Upper lobe of right lung (tissue), 1 donor: Measurements from ENCODE around the gene TM4SF20. TPM values are rescaled to one million over a fixed set of nuclear protein-coding genes. Genes with fewer than 3 reads are reported as not detected.

Source experiments
- ATAC-seq: fragments of 200-7000 bp; cut with Tn5 transposase; one replicate; pipeline ENCODE4 v1.9.1; 2020; ENCODE audit warnings: mild to moderate bottlenecking, moderate library complexity
- DNase-seq: peaks from one replicate; pipeline ENCODE4 v3.0.0-alpha.2; 2020
- H3K27ac ChIP-seq: fragments of 200-600 bp; one replicate; pipeline ENCODE4 v1.8.0; 2022
- H3K27me3 ChIP-seq: fragments of 200-600 bp; one replicate; pipeline ENCODE4 v1.8.0; 2022; ENCODE audit warnings: mild to moderate bottlenecking
- H3K36me3 ChIP-seq: fragments of 200-600 bp; one replicate; pipeline ENCODE4 v1.8.0; 2022
- H3K4me1 ChIP-seq: fragments of 200-600 bp; one replicate; pipeline ENCODE4 v1.8.0; 2022
- H3K4me3 ChIP-seq: fragments of 200-600 bp; one replicate; pipeline ENCODE4 v1.8.0; 2022; ENCODE audit warnings: mild to moderate bottlenecking
- H3K9me3 ChIP-seq: fragments of 200-600 bp; one replicate; pipeline ENCODE4 v1.8.0; 2022
- intact Hi-C: fragments of 100-400 bp; cut with DNase I; formaldehyde crosslinking; loops from one replicate; pipeline ENCODE4 v1.11.0; 2022
- total RNA-seq: library from RNA; stranded (reverse); fragmentation: NEBNext Ultra II Directional; extraction: Animal tissue kit (Norgen Biotek cat#: 25700); gene quantifications from one replicate; pipeline ENCODE4 v1.2.1, GENCODE V29; 2021
- TF ChIP-seq, protein P1 (sequence below): fragments of 200-600 bp; IDR thresholded peaks from one replicate; pipeline ENCODE4 v1.8.0; 2022; ENCODE audit warnings: antibody characterized with exemption
- donor health status: DM: no; HTN: yes; CAD: no; lungs with severe emphysema.

Gene TM4SF20
- total RNA-seq, 1 donor from 2014 or later: not detected

DNA sequence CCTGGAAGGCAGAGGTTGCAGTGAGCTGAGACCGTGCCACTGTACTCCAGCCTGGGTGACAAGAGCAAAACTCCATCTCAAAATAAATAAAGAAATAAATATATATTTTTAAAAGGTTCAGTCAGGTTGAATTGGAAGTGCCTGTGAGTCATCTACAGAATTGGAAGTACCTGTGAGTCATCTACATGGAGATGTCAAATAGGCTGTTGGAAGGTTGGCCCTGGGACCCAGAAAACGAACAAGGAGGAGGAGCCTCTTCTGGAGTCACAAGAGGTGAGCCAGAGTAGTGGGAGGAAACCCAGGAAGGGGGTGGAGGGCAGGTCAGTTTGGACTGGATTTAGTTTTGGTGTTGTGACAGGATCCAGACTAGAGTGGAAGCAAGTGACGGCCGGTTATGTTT lies 23.9 kb upstream of the TM4SF20 start:
- no peak for ATAC-seq

DNA sequence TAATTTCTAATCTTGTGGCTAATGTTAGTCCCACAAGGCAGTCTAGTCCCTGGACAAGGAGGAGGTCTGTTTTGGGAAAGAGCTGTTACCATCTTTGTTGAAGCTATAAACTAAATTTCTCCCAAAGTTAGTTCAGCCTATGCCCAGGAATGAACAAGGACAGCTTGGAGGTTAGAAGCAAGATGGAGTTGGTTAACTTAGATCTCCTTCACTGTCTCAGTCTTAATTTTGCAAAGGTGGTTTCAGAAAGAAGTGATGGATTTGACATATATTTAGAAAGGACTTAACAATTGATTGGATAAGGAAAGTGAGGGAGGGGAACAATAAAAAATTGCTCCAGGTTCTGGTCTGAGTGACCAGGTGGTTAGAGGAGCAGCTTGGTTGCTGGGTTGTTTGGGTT lies 23.2 kb upstream of the TM4SF20 start:
- Histone ChIP-seq H3K4me3 (no peak overlapping the region), H3K9me3 (no peaks in the 10 kb centered on the region), H3K4me1 (peaks cover 11% of the 10 kb centered on the region), H3K36me3 (no peaks in the 10 kb centered on the region), H3K27me3 (no peaks in the 10 kb centered on the region), H3K27ac (no peak overlapping the region)
- intact Hi-C loops: no loop called here
- DNase-seq (no peak), ATAC-seq (no peak)
- TF ChIP-seq, protein P1, sequence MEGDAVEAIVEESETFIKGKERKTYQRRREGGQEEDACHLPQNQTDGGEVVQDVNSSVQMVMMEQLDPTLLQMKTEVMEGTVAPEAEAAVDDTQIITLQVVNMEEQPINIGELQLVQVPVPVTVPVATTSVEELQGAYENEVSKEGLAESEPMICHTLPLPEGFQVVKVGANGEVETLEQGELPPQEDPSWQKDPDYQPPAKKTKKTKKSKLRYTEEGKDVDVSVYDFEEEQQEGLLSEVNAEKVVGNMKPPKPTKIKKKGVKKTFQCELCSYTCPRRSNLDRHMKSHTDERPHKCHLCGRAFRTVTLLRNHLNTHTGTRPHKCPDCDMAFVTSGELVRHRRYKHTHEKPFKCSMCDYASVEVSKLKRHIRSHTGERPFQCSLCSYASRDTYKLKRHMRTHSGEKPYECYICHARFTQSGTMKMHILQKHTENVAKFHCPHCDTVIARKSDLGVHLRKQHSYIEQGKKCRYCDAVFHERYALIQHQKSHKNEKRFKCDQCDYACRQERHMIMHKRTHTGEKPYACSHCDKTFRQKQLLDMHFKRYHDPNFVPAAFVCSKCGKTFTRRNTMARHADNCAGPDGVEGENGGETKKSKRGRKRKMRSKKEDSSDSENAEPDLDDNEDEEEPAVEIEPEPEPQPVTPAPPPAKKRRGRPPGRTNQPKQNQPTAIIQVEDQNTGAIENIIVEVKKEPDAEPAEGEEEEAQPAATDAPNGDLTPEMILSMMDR: no peak

More for the DNA sequence above, 23.9 kb upstream of the TM4SF20 start:
- Histone ChIP-seq H3K4me3 (no peak overlapping the region), H3K4me1 (peaks cover 12% of the 10 kb centered on the region), H3K36me3 (no peaks in the 10 kb centered on the region), H3K9me3 (no peaks in the 10 kb centered on the region), H3K27me3 (no peaks in the 10 kb centered on the region), H3K27ac (no peak overlapping the region)
- intact Hi-C loops: no loop called here
- DNase-seq: no peak
- TF ChIP-seq, protein P1: no peak

DNA sequence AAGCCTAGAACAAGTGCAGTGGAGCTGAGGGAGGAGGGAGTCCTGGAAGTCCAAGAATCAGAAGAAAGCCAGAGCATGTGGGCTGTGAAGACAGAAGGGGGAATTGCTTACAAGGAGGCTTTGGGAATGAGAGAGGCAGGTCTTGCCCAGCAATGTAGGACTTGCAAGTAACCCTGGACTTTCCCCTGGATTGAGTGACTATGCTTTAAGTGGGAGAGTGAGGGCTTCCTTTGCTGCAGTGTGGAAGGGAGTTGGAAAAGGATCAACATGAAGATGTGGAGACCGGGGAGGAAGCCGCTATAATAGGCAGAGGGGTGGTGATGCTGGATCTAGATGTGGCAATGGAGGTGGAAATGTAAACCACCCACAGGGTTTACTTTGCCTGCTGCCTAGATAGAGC lies 22.4 kb upstream of the TM4SF20 start:
- Histone ChIP-seq H3K36me3 (no peaks in the 10 kb centered on the region), H3K27me3 (no peaks in the 10 kb centered on the region), H3K27ac (no peak overlapping the region), H3K4me1 (peaks cover 4% of the 10 kb centered on the region), H3K4me3 (no peak overlapping the region), H3K9me3 (no peaks in the 10 kb centered on the region)
- DNase-seq (no peak), ATAC-seq (no peak)
- TF ChIP-seq, protein P1: no peak
- intact Hi-C loops: no loop called here

DNA sequence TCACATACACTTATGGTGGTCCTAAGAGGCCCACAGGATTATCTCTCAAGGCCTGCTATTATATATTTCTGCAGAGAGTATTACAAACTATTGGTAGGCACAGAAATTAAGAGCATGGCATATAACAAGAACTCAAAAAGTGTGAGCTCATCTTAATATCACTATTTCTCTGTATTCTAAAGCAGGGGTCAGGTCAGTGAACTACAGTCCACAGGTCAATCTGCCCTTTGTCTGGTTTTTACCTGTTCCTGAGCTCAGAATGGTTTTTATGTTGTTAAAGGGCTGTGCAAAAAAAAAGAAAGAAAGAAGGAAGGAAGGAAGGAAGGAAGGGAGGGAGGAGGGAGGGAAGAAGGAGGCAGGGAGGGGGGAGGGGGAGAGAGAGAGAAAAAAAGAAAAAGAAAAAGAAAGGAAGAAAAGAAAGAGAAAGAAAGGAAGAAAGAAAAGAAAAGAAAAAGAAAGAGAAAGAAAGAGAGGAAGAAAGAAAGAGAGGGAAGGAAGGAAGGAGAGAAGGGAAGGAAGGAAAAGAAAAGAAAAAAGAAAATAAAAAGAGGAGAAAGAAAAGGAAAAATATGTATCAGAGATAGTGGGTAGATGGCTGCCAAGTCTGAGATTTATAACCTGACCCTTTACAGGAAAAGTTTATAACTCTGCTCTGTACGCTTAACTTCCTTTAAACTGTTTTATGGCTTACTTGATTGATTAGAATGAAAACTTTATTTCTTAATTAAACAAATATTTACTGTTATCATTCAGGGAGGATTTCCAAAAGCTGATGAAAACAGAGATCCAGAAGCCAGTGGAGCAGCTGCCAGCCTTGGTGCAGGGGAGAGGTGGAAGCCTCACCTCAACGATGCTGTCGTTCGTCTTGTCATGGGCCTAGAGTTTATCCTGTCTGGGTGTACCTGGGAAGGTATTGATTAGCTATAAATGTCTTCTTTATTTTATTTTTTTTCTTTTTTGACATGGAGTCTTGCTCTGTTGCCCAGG lies 19.9 kb upstream of the TM4SF20 start:
- ATAC-seq: no peak
- DNase-seq: no peak
- Histone ChIP-seq H3K9me3 (no peaks in the 10 kb centered on the region), H3K27ac (no peak overlapping the region), H3K4me1 (no peaks in the 10 kb centered on the region), H3K4me3 (no peak overlapping the region), H3K27me3 (no peaks in the 10 kb centered on the region), H3K36me3 (no peaks in the 10 kb centered on the region)
- TF ChIP-seq, protein P1: no peak
- intact Hi-C loops: no loop called here

DNA sequence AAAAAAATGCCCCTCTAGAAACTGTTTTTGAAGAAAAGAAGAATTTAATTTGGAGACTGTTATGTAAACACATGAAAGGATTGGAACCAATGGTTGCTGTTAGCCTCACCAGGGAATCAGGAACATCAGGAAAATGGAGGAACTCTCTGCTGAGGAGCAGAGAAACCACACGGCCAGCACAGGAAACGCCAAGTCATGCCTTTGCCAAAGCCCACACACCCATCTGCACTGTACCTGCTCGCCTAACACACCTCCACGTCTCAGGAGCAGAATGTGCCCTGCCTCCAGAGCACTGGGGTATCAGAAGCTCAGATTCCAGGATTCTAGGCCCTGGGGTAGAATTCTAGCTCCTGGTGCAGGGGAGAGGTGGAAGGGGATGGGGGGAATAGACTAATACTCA lies 18.5 kb upstream of the TM4SF20 start:
- DNase-seq (no peak), ATAC-seq (peak; percentile 45)
- H3K4me1 ChIP-seq: no peaks in the 10 kb centered on the region
- H3K4me3 ChIP-seq: no peak overlapping the region
- H3K36me3 ChIP-seq: no peaks in the 10 kb centered on the region
- H3K27ac ChIP-seq: no peak overlapping the region
- intact Hi-C loops: no loop called here
- TF ChIP-seq, protein P1: no peak
- no peaks in the 10 kb centered on the region for H3K27me3 ChIP-seq
- H3K9me3 ChIP-seq: no peaks in the 10 kb centered on the region
